Measurements from ENCODE around the gene TM6SF1. TPM values are rescaled to one million over a fixed set of nuclear protein-coding genes. Genes with fewer than 3 reads are reported as not detected.

TM6SF1 gene
- total and polyA plus RNA-seq, 9 of the 15 experiments (the other 6 are each of a cell fraction or from before 2014, with no cell fraction given) = 1.0 to 5.6 (median 3.5) TPM

GRCh38 chr15:83106994-83107840 lies at the start of gene TM6SF1 (continued):
- TF ChIP-seq, protein P1, sequence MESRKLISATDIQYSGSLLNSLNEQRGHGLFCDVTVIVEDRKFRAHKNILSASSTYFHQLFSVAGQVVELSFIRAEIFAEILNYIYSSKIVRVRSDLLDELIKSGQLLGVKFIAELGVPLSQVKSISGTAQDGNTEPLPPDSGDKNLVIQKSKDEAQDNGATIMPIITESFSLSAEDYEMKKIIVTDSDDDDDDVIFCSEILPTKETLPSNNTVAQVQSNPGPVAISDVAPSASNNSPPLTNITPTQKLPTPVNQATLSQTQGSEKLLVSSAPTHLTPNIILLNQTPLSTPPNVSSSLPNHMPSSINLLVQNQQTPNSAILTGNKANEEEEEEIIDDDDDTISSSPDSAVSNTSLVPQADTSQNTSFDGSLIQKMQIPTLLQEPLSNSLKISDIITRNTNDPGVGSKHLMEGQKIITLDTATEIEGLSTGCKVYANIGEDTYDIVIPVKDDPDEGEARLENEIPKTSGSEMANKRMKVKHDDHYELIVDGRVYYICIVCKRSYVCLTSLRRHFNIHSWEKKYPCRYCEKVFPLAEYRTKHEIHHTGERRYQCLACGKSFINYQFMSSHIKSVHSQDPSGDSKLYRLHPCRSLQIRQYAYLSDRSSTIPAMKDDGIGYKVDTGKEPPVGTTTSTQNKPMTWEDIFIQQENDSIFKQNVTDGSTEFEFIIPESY (CRISPR knock-in tag; IDR thresholded peaks at IDR 0.05) = peak; percentile 53
- TF ChIP-seq L3MBTL2 (IDR thresholded peaks at IDR 0.05) (peak; percentile 78), CHD1 (IDR thresholded peaks at IDR 0.05; ENCODE audit: low read length) (no peak), POLR2G (IDR thresholded peaks at IDR 0.05; ENCODE audit: low read depth, low read length) (peak; percentile 80), HSF4 (CRISPR knock-in tag; IDR thresholded peaks at IDR 0.05; ENCODE audit: borderline replicate concordance) (no peak), TCF3 (CRISPR knock-in tag; IDR thresholded peaks at IDR 0.05) (no peak), ZBTB12 (CRISPR knock-in tag; IDR thresholded peaks at IDR 0.05) (no peak), LCOR (CRISPR knock-in tag; IDR thresholded peaks at IDR 0.05) (no peak), CBFA2T2 (conservative IDR thresholded peaks at IDR 0.05) (no peak), HNRNPLL (IDR thresholded peaks at IDR 0.05; ENCODE audit: low read depth, low read length, poor library complexity, severe bottlenecking) (peak; percentile 19), ZNF239 (CRISPR knock-in tag; IDR thresholded peaks at IDR 0.05) (no peak), GMEB1 (CRISPR knock-in tag; IDR thresholded peaks at IDR 0.05) (0 out of 2 replicates have a peak, but pooled peaks have one; percentile 6), GABPA (tag; conservative IDR thresholded peaks at IDR 0.05; ENCODE audit: low read depth) (peak; percentile 84), ADNP (tag; IDR thresholded peaks at IDR 0.05) (no peak), BCOR (IDR thresholded peaks at IDR 0.05) (peak; percentile 78; the same call in 1 of the 2 replicates)
- TF ChIP-seq, protein P2, sequence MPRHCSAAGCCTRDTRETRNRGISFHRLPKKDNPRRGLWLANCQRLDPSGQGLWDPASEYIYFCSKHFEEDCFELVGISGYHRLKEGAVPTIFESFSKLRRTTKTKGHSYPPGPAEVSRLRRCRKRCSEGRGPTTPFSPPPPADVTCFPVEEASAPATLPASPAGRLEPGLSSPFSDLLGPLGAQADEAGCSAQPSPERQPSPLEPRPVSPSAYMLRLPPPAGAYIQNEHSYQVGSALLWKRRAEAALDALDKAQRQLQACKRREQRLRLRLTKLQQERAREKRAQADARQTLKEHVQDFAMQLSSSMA (CRISPR knock-in tag; IDR thresholded peaks at IDR 0.05) = 0 out of 2 replicates have a peak, but pooled peaks have one; percentile 48
- TF ChIP-seq, protein P3, sequence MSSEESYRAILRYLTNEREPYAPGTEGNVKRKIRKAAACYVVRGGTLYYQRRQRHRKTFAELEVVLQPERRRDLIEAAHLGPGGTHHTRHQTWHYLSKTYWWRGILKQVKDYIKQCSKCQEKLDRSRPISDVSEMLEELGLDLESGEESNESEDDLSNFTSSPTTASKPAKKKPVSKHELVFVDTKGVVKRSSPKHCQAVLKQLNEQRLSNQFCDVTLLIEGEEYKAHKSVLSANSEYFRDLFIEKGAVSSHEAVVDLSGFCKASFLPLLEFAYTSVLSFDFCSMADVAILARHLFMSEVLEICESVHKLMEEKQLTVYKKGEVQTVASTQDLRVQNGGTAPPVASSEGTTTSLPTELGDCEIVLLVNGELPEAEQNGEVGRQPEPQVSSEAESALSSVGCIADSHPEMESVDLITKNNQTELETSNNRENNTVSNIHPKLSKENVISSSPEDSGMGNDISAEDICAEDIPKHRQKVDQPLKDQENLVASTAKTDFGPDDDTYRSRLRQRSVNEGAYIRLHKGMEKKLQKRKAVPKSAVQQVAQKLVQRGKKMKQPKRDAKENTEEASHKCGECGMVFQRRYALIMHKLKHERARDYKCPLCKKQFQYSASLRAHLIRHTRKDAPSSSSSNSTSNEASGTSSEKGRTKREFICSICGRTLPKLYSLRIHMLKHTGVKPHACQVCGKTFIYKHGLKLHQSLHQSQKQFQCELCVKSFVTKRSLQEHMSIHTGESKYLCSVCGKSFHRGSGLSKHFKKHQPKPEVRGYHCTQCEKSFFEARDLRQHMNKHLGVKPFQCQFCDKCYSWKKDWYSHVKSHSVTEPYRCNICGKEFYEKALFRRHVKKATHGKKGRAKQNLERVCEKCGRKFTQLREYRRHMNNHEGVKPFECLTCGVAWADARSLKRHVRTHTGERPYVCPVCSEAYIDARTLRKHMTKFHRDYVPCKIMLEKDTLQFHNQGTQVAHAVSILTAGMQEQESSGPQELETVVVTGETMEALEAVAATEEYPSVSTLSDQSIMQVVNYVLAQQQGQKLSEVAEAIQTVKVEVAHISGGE (CRISPR knock-in tag; IDR thresholded peaks at IDR 0.05) = peak in 2 of 3 experiments; percentile 75 to 93; a peak in 4 of 6 replicates

Data from K562 (cell line).